NCI-H82 treated with DMSO at 0.1 percent for 48 hours (cell line): ENCODE data around the gene CIT.

Experiments
- DNase-seq: peaks from one replicate; lab custom pipeline; 2025; ENCODE audit not compliant: unreplicated experiment; lab: John Stamatoyannopoulos, UW

The CIT gene

DNA sequence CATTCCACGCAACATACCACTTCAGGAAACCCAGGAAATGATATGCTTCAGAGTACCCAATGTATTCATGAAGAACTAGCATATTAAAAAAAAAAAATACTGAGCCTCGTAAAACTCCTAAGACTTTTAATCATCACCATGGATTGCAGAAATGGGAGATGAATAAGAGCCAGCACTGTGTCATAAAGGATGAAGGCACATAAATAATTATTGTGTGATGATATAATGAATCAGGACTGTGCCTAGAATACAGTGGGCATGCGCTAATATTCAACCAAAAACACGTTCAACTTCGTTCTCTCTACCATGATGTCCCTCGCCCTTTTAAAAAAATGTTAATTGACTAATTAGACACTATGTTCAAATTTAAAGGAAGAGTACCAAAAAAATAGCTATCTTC lies 68.7 kb downstream of the CIT start:
- DNase-seq = no peak

DNA sequence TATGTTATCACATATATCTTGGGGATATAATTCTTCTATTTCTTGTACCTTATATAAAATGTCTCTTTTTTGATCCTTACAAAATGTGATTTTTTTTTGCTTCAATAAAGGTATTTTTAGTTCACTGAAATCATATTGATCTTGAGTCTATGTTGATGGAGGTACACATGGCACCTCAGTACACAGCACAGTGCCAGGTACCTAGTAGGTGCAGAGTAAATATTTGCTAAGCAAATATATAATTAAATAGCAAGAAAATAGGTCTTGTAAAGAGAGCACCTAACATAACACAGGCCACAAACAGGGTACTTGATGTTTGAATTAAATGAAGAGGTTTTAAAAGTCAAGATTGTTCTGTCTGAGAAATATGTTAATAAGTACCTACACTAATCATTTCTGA lies 69.7 kb downstream of the CIT start:
- no peak for DNase-seq

DNA sequence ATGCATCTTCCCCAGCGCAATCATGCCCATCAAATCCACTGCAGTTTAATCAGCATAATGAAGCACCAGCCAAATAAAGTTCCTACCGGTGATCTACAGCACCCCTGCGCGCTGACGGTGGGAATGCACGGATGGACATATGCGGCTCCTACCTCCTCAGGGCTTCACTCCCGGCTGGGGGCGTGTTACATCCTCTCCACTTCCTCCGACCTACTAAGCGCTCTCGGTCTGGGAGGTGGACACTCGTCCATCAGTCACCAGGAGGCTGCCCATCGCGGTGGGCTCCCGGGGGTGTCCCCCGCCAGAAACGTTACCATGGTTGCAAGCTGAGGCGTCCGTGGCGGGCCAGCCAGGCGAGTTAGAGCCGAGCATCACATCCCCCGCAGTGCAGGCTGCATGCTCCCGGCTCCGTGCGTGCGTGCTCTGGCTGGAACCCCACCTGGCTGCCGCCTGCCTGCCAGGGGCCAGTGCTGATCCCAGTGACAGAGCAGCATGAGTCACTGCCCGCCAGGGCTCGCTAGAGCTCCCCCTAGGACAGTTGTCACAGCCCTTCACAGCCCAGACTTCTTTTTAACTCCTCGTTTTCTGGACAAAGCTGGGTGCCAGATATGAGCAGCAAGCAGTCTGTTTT lies 73.0 kb downstream of the CIT start:
- no peak for DNase-seq

DNA sequence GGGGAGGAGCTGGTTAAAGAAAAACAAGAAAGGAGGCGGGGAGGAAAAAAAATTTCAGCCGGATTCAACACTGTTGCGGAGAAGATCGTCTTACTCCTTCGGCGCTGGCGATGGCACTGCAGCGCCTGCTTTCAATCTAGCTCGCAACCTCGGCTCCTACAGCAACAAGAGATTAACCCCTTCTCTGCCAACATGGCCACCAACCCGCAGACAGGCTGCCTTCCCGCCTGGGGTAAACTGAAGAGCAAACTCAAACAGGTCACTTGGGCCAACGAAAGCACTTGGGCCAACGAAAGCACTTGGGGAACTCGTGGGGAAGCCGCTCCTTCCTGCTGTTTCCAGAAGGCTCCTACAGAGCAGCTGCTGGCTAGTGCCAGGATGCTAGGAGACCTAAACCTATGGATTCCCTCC lies 73.7 kb downstream of the CIT start:
- DNase-seq = no peak

DNA sequence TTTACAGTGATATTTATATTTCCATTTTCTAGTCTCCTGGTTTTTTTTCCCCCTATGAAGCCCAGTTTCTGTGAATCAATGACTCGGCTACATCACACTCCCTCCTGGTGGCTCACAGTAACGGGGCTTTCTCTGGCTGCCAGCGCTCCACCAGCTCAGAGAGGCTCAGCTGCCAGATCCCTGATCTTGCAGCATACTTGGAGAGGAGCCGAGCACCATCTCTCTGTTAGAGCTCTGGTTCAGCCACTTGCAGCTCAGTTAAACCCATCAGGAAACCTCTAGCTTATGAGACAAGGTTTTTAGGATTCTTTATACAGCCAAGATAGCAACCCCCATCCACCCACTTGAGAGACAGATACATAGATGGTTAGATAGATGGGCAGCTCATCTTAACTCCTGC lies 74.6 kb downstream of the CIT start:
- DNase-seq = no peak

DNA sequence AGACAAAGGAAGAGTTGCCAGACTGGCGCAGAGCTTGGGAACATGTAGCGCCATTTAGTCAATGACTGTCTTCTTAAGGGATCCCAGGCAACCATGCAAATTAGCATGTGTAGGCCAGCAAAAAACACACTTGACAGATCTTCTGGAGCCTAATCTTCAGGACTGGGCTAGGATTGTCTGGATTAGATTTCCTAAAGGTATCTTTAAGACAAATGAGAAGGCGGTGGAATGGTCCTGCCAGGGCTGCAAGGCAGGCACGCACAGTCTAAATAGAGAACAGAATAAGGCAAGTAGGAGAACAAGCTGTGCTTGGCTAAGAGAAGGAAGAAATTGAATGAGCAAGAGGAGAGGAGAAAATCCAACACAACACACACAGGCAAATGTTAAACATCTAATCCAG lies 80.0 kb downstream of the CIT start:
- DNase-seq = no peak

DNA sequence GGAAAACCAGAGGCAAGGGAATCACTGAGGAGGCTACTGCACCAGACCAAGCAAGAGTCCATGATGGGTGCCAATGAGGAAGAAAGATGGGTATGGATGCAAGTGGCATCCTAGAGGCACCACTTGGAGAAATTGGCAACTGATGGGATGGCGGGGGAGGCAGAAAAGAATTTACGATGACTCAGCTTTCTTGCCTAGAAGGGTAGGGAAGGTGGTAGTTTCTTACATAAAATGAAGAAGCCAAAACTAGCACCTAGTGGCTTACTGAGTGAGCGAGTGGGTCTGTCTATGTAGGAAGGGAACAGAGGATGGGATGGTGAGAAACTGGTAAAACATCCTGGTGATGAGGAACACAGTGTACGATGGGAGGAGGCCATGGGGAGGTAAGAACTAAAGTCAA lies 80.8 kb downstream of the CIT start:
- no peak for DNase-seq

DNA sequence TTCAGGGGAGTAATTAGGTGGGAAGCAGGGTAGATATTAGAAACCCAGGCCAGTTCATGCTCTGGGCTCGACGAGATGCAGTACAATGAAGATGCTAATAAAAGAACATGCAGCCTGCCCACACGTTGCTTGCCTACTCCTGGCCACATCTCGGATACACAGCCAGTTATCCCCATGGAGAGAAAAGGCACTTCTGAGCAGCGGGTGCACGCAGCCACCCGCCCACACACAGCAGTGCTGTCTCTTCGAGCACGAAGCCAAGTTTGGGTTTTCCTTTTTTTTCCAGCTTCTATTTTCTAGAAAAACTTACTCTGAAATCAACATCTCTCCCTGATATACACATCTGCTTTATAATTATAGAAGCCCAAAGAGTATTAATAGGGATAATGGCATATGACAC lies 85.7 kb downstream of the CIT start:
- no peak for DNase-seq

DNA sequence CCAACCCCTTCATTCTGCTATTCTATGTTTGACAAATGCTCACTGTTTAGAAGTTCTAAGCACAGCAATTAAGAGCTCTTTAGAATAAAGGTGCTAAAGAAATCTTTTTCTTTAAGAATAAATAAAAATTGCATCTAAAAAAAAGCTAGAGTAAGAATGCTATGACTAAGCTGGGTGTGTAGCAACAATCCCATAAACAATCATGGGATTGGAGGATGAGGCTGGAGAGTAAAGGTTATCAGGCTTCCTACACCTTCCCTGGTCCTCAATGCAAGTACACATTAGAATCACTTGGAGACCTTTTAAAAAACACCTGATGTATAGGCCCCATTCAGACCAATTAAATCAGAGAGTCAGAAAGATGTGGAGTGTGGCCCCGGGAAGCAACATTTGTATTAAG lies 88.3 kb downstream of the CIT start:
- no peak for DNase-seq

DNA sequence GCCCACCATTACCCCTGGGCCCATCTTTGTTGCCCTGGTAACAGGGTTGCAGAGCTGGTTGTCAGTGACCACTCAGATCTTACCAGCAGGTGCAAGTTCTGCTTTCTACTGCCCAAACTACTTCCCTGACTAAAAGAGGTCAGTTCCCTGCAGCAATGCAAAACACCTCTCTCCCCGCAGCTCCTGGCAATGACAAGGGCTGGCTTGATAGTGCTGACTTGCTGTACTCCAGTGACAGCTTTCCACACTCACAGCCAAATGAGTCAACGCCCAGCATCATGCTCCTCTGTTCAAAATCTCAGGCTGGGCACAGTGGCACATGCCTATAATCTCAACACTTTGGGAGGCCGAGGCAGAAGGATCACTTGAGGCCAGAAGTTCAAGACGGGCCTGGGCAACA lies 90.6 kb downstream of the CIT start:
- DNase-seq = no peak

DNA sequence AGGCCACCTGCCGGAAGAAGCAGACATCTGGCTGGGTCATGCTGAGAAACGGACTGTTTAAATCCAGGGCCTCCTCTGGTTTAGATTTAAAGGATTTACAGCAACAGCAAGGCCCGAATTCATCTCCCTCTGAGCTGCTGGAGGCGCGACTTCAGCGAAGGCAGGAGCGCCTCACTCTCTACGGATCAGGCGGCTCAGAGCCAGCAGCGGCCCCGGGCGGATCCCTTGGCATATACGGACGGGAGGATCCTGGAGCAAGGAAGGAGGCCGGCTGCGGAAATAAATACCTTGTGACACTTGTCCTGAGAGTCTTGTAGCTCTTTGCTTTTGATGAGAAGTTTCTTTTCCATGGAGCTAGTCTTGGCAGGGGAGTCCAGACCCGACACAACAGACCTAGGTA lies 92.4 kb downstream of the CIT start:
- DNase-seq = no peak

DNA sequence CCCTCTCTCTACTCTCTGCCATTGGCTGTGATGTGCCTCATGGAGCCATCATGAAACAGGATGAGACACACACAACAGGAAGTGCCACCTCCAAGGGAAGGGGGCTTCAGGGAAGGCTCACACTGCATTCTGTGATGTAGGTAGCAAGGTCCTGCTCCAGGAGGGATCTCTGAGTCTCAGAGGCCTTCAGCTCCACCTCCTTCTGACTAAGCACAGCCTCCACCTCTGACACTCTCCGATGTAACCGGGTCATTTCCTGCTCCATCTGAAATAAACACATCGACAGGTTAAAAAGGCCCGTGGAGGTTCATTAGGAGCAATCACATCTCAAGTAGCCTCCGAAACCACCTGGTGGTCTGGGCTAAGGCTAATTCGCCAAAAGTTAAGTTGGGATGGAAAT lies 93.3 kb downstream of the CIT start:
- DNase-seq = no peak

DNA sequence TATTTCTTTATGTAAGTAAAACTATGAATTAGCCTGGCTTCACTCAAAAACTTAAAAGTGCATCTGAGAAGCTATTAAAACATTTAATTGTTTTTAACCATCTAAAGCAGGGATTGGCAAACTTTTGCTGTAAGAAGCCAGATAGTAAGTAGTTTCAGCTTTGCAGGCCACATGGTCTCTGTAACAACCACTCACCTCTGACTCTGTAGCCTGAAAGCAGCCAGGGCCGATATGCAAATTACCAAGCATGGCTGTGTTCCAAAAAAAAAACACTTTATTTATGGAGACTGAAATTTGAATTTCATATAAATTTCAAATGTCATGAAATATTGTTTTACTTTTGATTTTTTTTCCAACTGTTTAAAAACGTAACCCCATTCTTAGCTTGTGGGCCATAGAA lies 95.3 kb downstream of the CIT start:
- no peak for DNase-seq

DNA sequence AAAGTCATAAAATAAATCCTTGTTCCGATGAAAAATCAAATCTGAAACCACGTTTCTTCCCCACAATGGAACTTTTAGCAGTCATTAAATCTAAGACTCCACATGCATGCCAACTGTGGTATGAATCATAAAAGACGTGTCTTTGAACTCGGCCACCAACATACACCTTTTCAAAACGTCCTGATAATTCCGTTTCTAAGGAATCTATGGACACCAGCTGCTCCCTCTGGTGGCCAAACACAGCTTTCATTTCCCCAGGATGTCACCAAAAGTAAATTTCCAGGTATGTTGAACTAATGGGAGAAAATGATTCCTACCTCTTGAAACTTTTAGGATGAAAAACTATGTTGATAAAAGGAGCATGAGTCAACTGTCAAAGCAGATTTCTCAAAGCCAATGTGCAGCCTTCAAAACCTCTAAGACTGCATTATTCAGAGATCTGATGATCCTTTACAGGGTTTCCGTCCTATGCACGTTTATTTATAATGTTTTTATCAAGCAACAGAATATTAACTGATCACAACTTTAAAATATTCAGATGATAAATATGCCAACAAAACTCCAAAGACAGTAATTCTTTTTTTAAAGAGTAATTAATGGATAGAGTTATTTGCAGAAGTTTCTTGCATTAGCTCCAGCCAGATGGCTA lies 96.2 kb downstream of the CIT start:
- no peak for DNase-seq

DNA sequence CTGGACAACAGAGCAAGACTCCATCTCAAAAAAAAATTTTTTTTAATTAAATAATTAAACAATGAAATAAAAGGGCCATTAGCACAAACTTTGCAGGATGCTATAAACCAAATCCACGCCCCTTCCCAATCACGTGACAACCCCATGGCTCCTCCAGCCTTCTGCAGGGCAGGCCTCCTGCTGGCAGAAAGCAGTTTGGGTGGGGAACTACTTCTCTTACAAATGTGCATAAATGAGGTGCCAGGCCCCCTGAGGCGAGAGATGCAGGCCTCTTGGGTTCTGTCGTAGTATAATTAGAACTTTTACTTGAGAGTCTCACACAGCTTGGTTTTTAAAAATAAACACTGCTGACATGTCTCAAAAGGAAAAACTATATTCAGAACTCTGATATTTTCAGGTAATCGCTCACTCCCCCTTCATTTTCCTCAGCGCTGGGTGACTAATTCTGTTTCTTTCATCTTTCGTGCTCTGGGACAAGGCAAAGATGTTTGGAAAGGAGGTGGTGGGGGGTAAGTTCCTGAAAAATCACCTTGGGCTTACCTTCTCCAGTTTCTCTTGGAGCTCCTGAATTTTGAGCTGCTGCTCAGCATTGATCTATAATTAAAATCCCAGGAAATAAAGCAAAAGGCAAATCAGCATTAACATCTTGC lies 101.7 kb downstream of the CIT start:
- no peak for DNase-seq

DNA sequence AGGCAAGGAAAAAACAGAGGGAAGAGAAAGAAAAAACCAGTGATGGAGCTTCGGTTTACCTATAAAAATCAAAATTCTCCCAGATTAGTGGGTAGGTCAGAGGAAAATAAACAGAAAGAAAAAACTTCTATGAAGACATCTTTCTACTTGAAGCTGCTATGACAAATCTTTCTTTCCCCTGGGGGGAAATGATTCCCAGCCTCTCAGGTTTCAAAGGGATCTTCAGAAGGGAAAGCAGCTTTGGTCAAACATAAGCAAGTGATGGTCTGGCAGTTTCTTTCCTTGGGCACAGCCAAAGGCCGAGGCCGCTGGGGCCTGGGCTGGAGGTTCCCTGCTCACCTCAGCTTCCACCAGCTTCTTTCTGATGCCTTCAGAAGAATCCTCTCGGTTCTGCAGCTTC lies 104.7 kb downstream of the CIT start:
- DNase-seq = no peak

DNA sequence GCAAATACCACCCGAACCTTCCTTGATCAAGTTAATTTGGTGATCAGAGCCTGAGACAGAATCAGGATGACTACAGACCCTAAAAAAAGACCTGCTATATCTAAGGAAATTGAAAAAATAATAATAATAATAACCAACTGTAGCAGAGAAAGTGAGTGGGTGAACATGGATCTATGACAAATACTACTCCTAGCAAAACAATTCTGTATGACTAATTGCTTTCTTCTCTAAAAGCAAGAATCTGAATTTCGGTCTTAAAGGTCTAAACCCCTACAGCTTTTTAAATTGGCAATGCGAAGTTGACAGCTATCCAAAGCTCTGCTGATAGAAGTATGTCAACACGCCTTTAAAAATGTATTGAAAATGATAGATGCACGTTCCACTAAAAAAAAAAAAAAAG lies 107.0 kb downstream of the CIT start:
- no peak for DNase-seq

DNA sequence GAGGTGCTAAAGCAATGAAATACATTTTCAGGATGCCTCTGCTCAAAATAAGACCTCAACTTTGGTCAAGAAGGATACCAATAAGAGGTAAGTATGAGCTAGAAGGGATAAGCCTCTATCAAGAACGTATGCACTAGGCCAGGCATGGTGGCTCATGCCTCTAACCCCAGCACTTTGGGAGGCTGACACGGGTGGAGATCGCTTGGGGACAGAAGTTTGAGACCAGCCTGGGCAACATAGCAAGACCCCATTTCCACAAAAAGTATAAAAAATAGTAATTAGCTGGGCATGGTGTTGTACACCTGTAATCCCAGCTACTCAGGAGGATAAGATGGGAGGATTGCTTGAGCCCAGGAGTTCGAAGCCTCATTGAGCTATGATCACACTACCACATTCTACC lies 114.5 kb downstream of the CIT start:
- DNase-seq = no peak

DNA sequence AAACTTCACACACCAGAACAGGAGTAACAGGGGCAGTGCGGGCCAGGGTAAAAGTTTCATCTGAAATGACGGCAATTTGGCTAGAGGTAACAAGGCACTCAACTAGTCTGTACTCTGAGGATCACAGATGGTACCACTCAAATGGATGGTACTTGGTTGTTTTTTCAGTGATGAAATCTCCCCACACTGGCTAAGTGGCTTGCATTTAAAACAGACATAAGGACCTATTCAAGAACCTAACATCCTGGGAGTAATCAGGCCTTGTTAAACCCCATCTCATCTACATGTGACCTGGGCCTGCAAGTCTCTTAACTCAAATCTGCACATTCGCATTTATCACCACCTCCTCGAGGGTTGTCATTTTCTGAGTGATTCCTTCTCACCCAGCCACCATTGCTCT lies 118.4 kb downstream of the CIT start:
- DNase-seq = no peak

DNA sequence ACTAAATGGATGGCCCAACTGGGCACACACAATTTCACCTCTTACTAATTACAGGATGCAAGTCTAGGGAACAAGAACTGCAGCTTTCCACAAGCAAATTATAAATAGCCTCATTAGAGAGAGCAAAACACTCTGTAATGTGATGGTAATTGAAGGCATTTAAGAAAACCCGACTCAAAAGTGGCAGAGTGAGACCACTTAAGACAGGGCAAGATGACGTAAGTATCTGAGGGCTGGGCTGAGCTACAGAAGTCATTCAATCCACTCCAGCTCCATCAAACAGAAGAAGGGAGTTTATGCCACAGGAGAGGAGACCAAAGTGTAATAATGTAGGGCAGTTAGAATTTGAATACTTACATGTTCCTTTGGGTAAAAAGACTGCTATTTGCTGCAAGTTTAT lies 118.9 kb downstream of the CIT start:
- no peak for DNase-seq

DNA sequence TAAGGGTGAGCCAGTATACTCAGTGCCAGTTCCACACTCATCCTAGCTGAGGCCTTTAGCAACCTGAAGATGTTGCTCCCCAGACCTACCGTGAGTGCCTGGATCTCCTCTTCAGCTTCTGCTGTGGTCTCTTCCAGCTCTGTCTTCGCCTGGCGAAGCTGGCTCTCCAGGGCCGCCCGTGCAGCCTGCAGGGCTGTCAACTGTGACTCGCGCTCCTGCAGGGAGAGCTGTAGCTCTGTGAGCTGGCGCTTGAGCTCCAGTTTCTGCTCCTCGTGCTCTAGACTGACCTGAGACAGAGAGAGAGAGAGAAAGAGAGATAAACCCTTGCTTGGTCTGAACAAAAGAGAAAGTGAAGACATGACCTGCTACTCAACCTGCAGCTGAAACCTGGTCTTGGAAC lies 125.2 kb downstream of the CIT start:
- DNase-seq = no peak

DNA sequence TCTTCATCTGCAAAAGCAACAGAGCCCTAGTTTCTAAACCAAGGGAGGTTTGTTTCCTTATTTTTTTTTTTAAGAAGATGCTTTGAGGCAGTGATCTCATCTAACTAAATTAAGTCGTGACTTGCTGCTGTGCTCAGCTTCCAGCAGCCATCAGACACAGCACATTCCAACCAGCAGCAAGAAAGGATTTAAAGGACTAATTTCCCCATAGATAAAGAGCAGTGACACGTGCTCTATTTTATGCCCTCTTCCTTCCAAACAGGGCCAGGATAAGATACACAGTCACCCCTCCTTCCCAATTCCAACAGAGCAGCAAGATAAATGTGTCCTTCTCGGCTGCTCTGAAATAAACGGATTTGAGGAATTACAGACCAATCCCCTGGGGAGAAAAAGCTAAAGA lies 127.5 kb downstream of the CIT start:
- peak; percentile 62 for DNase-seq

DNA sequence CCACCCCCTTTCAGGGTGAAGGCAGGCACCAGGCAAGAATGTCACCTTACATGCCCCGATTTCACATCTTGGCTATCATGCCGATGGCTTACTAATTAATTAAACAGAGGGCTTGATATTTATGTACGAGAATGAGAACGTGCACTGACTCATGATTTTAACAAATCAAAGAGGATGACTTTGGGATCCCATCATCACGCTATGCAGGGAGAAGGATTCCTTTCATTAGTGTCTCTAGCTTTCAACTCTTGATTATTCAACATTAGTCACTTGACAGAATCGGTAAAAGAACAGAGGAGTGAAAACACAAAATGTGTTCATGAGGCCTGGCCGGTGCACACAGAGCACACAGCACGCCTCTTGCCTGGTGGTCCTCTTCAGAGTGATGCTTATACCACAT lies 128.6 kb downstream of the CIT start:
- no peak for DNase-seq
